NK-92 (cell line): Measurements from ENCODE around the gene TBR1.

Experiments
- DNase-seq: peaks from one replicate; lab custom pipeline; 2025; ENCODE audit not compliant: unreplicated experiment; lab: John Stamatoyannopoulos, UW

TBR1 gene

GRCh38 chr2:161426922-161427663, 11.0 kb downstream of the TBR1 start:
- no peak for DNase-seq

GRCh38 chr2:161427664-161428587, 11.8 kb downstream of the TBR1 start:
- no peak for DNase-seq

- no peak for DNase-seq
These were observed 14.3 kb downstream of the TBR1 start for GRCh38 chr2:161430386-161430785.

GRCh38 chr2:161432107-161432506, 16.0 kb downstream of the TBR1 start:
- no peak for DNase-seq

GRCh38 chr2:161434118-161434517, 18.0 kb downstream of the TBR1 start:
- no peak for DNase-seq

GRCh38 chr2:161436411-161436810, 20.3 kb downstream of the TBR1 start:
- DNase-seq = no peak

GRCh38 chr2:161438598-161438997, 22.5 kb downstream of the TBR1 start:
- no peak for DNase-seq

GRCh38 chr2:161445097-161445496, 29.0 kb downstream of the TBR1 start:
- DNase-seq = no peak

- no peak for DNase-seq
These were observed 32.3 kb downstream of the TBR1 start for GRCh38 chr2:161448431-161448830.

GRCh38 chr2:161471631-161472030, 55.5 kb downstream of the TBR1 start:
- DNase-seq = no peak

- DNase-seq = no peak
These were observed 58.8 kb downstream of the TBR1 start for GRCh38 chr2:161474920-161475319.
